ENCODE results near the gene TGIF2. TPM values are rescaled to one million over a fixed set of nuclear protein-coding genes. Genes with fewer than 3 reads are reported as not detected.

TGIF2 gene
- total and polyA plus RNA-seq, 2 of the 13 experiments (the other 11 are each of a cell fraction or from before 2014, with no cell fraction given) = 41.3 to 53.9 TPM

DNA sequence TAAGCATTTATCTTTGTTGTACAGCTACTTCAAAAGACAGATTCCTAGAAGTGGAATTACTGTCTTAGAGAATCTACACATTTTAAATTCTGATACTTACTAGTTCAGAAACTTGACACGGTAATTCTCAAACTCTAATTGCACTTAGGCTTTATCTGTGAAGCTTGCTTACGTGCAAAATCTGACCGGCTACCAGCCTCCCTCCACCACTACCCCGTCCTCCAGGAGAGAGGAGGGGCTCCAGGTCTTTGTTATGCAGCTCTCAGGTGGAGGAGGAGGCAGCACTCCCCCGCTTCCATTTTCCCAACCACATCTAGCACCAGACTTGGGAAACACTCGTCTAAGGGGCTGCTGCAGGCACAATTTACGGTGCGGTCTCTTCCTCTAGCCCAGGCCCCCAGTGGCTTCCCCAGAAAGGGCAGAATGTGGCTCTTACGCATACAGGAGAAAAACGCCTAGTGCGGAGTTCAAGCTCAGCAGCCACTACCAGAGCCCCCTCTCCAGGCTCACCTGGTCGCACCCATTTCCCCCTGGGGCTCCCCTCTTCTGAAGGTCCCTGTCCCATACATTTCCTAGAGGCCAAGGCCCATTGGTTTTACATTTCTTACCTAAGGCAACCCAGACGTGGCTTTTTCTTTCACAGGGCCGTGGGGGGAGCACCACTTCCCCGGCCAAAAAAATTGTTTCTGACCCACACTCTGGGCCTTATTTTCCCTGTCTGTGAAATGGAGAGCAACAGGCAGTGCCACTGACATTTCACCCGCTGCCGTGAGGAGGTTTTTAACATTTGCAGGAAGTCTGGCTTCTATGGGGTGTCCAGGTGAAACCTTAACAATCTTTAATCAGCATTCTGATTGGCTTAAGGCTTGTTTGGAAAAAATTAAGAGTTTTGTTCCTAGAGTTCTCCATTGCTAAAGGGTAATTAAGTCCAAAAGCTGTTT lies 1.6 kb upstream of the TGIF2 start (continued):
- TF ChIP-seq THYN1 (CRISPR knock-in tag; IDR thresholded peaks at IDR 0.05; ENCODE audit: borderline replicate concordance, low read depth) = no peak
- peak; percentile 26; the same call in 1 of the 2 replicates for TF ChIP-seq ZNF543 (CRISPR knock-in tag; IDR thresholded peaks at IDR 0.05)
- TF ChIP-seq DMTF1 (CRISPR knock-in tag; IDR thresholded peaks at IDR 0.05) = 0 out of 2 replicates have a peak, but pooled peaks have one; percentile 71
- TF ChIP-seq PTBP1 (IDR thresholded peaks at IDR 0.05; ENCODE audit: low read depth, low read length, poor library complexity, severe bottlenecking) = no peak
- TF ChIP-seq ZNF205 (CRISPR knock-in tag; IDR thresholded peaks at IDR 0.05) = 0 out of 2 replicates have a peak, but pooled peaks have one; percentile 59
- TF ChIP-seq TFE3 (CRISPR knock-in tag; IDR thresholded peaks at IDR 0.05) = no peak
- TF ChIP-seq MZF1 (CRISPR knock-in tag; IDR thresholded peaks at IDR 0.05; ENCODE audit: borderline replicate concordance) = no peak
- TF ChIP-seq DNMT3B (CRISPR knock-in tag; conservative IDR thresholded peaks at IDR 0.05) = 0 out of 2 replicates have a peak, but pooled peaks have one; percentile 24
